Measurements from ENCODE around the gene WTIP. TPM values are rescaled to one million over a fixed set of nuclear protein-coding genes. Genes with fewer than 3 reads are reported as not detected.

Gene WTIP
- total and polyA plus RNA-seq, 2 of the 4 experiments (the other 2 are of a cell fraction) = 30.3 to 48.9 TPM

DNA sequence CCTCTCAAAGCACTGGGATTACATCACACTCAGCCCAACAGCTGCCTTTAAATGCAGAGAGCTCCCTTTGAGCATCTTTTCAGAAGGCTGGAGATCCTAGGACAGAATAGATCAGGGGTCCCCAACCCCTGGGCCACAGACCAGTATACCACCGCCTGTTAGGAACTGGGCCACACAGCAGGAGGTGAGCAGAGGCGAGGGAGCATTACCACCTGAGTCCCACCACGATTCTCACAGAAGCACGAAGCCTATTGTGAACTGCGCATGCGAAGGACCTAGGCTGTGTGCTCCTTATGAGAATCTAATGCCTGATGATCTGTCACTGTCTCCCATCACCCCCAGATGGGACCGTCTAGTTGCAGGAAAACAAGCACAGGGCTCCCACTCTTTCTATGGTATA, 2.2 kb upstream of the WTIP start:
- DNase-seq = no peak
- no peaks in the 10 kb centered on the region for H3K27me3 ChIP-seq (ENCODE audit: control insufficient read depth, insufficient read depth, low read length)
- H2BK5ac ChIP-seq (ENCODE audit: low read depth, low read length, poor library complexity, severe bottlenecking) = no peak overlapping the region
- H2BK15ac ChIP-seq (ENCODE audit: low read depth, low read length) = no peak overlapping the region
- no peak overlapping the region for H3K56ac ChIP-seq (ENCODE audit: extremely low read depth, insufficient read depth, low read length)
- no peak overlapping the region for H2BK20ac ChIP-seq (ENCODE audit: low read depth, low read length)
- no peak overlapping the region for H3K4me2 ChIP-seq (ENCODE audit: low read depth, low read length)
- H3K18ac ChIP-seq (ENCODE audit: low read depth, low read length) = no peak overlapping the region
- CTCF ChIA-PET = no interaction called here
- H4K91ac ChIP-seq (ENCODE audit: insufficient read depth, low read depth, low read length) = no peak overlapping the region
- H4K20me1 ChIP-seq (ENCODE audit: insufficient read depth, low read length) = peaks cover 30% of the 10 kb centered on the region
- POLR2A ChIA-PET (ENCODE audit: unreplicated experiment) = no interaction called here
- dilution Hi-C loops (cut with HindIII; ENCODE audit: low sequenced_read_pairs, unreplicated experiment) (no loop called here), in situ Hi-C loops (cut with MboI; ENCODE audit: low sequenced_read_pairs) (no loop called here), intact Hi-C loops (cut with micrococcal nuclease) (no loop called here)
- peaks cover 20% of the 10 kb centered on the region for H3K4me1 ChIP-seq (ENCODE audit: control insufficient read depth, insufficient read depth, low read length)
- no peak overlapping the region for H2BK120ac ChIP-seq (ENCODE audit: low read depth, low read length)
- TF ChIP-seq BHLHE40 (IDR thresholded peaks at IDR 0.05; ENCODE audit: low read depth, low read length) (no peak), RFX5 (IDR thresholded peaks at IDR 0.05; ENCODE audit: low read depth, low read length) (no peak), RCOR1 (IDR thresholded peaks at IDR 0.05; ENCODE audit: insufficient replicate concordance, low read length) (no peak)
- no peak overlapping the region for H2AK9ac ChIP-seq (replicated peaks; ENCODE audit: low read depth, low read length, poor library complexity)
- H3K4me3 ChIP-seq (ENCODE audit: insufficient read depth, low read depth, low read length) = no peak overlapping the region
- 0 out of 2 replicates have a peak, but pooled peaks cover 4% of the 10 kb centered on the region for H3K36me3 ChIP-seq (ENCODE audit: control insufficient read depth, insufficient read depth, low read length)
- H4K5ac ChIP-seq (ENCODE audit: low read depth, low read length) = no peak overlapping the region
- no peak overlapping the region for H4K8ac ChIP-seq (ENCODE audit: low read depth in 2 of 2, low read length in 2 of 2)
- no peak overlapping the region for H3K23ac ChIP-seq (ENCODE audit: low read depth, low read length)
- WGBS, 2 experiments (ENCODE audit: extremely low coverage in 2 of 2, insufficient read length in 1 of 2) = 100% methylated on average over 1 of the region's 7 CpGs; no CpG with 5 or more reads in 1 of the 2 experiments
- no peaks in the 10 kb centered on the region for H3K9me3 ChIP-seq (ENCODE audit: control insufficient read depth, insufficient read depth, low read length)
- H3K9me1 ChIP-seq (ENCODE audit: insufficient read depth, low read length) = peaks cover 24% of the 10 kb centered on the region
- no peak overlapping the region for H3K4ac ChIP-seq (ENCODE audit: low read depth, low read length)
- no peak overlapping the region for H3K14ac ChIP-seq (replicated peaks; ENCODE audit: low read depth, low read length)
- H2AK5ac ChIP-seq (ENCODE audit: low read depth, low read length) = no peak overlapping the region
- ATAC-seq (ENCODE audit: low read depth) = no peak
- peaks cover 0 to 32% of the 10 kb centered on the region in 2 experiments; a peak in 2 of 4 replicates for H3K79me1 ChIP-seq (ENCODE audit: low read depth in 1 of 2, low read length in 2 of 2)
- no peak overlapping the region for H3K27ac ChIP-seq (ENCODE audit: insufficient read depth, low read length)
- BruUV-seq (replicated peaks) = no TSS peak
- no peak overlapping the region for H2AFZ ChIP-seq (replicated peaks; ENCODE audit: low read length, poor library complexity)
- no peak overlapping the region for H3K9ac ChIP-seq (ENCODE audit: low read depth, low read length)
